Esophagus muscularis mucosa (tissue), 4 donors: ENCODE results near the gene PSD4. TPM values are rescaled to one million over a fixed set of nuclear protein-coding genes. Genes with fewer than 3 reads are reported as not detected.

Source experiments
- DNase-seq: peaks from one replicate; pipeline ENCODE4 v3.0.0-alpha.2; 2017; ENCODE audit errors: extremely low spot score
- H3K27ac ChIP-seq, 4 donors: fragments of 200-600 bp; sonication (generic); replicated peaks in 1 of 4; 1 replicate in 3 of 4; 2 replicates in 1 of 4; pipeline ENCODE4 v1.5.1; 2016 to 2019; ENCODE audit warnings: mild to moderate bottlenecking in 1 of 4
- H3K27me3 ChIP-seq, 4 donors: fragments of 200-600 bp; sonication (generic); one replicate each; pipeline versions ENCODE4 v1.5.1 to v1.6.0; 2016 to 2019
- H3K36me3 ChIP-seq, 4 donors: fragments of 200-600 bp; sonication (generic); one replicate each; pipeline ENCODE4 v1.5.1; 2016 to 2019
- H3K4me1 ChIP-seq, 4 donors: fragments of 200-600 bp; sonication (generic); one replicate each; pipeline ENCODE4 v1.5.1; 2016 to 2019
- H3K4me3 ChIP-seq, 4 donors: fragments of 200-600 bp; sonication (generic); 1 replicate in 2 of 4; 2 replicates in 2 of 4; pipeline ENCODE4 v1.5.1; 2016 to 2019; ENCODE audit warnings: mild to moderate bottlenecking in 4 of 4, moderate library complexity in 1 of 4
- H3K9me3 ChIP-seq, 4 donors: fragments of 200-600 bp; sonication (generic); 1 replicate in 3 of 4; 2 replicates in 1 of 4; pipeline ENCODE4 v1.5.1; 2016 to 2019
- EP300 ChIP-seq: sonication (generic); formaldehyde crosslinking; IDR thresholded peaks from one replicate; pipeline ENCODE4 v1.6.1; 2017; ENCODE audit warnings: antibody characterized with exemption
- POLR2A ChIP-seq: fragments of 450-650 bp; IDR thresholded peaks from one replicate; pipeline ENCODE4 v1.6.1; 2017; ENCODE audit warnings: antibody characterized with exemption, moderate library complexity, mild to moderate bottlenecking, low read depth
- POLR2AphosphoS5 ChIP-seq, 2 donors: sonication (generic); formaldehyde crosslinking; IDR thresholded peaks; one replicate each; pipeline ENCODE4 v1.6.1; 2017; ENCODE audit warnings: antibody characterized with exemption in 2 of 2
- WGBS: methylation state at CpG from one replicate; pipeline ENCODE4 v1.1.5; 2018; 5-methylcytosine and 5-hydroxymethylcytosine counted together
- intact Hi-C: fragments of 100-400 bp; cut with DNase I; formaldehyde crosslinking; loops from one replicate; pipeline ENCODE4 v1.15.1; 2023
- total RNA-seq, 4 donors: library from RNA; depleted of rRNA; stranded (reverse); fragments of >200 nt; gene quantifications; one replicate each; pipeline versions ENCODE4 v1.1.0 to v1.2.1, GENCODE V29; 2016
- TF ChIP-seq, protein P1 (sequence below), 3 experiments: fragments of 200-600 bp in 2 of 3; fragments of 450-650 bp in 1 of 3; sonication (generic) in 2 of 3; IDR thresholded peaks; one replicate each; pipeline ENCODE4 v1.5.1; 2017 to 2019; ENCODE audit warnings: antibody characterized with exemption in 3 of 3, mild to moderate bottlenecking in 2 of 3, moderate library complexity in 1 of 3

PSD4 gene
- total RNA-seq, 4 donors from 2014 or later, result 3.1 to 4.6 (median 3.6) TPM

DNA sequence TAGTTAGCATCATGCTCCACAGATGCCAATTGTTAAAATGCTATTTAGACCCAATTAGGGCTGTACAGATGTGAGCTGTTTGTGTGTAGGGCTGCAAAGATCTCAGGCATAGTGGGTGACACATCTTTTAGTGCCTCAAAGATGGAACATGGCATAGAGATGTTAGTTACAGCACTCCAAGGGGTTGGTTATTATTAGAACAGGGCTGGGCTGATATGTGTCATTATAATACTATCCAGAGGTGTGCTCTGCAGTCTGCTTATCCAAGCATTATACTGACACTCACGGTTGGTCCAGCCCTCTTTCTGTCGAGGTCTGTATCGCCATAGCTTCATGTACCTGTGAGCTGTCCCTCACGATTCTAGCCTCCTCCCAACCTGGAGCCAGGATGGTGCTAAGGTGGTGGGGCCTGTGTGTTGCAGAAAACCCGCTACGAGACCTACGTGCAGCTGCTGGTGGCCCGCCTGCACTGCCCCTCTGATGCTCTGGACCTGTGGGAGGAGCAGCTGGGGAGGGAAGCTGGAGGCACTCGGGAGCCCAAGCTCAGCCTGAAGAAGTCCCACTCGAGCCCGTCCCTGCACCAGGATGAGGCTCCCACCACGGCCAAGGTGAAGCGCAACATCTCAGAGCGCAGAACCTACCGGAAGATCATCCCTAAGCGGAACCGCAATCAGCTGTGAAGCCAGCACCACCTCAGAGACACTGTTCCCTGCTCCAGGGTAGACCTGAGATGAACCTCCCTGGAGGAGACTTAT is 27.1 kb downstream of the PSD4 start:
- no peak for DNase-seq
- 90% methylated on average over 15 of the region's 17 CpGs for WGBS
- intact Hi-C loops, result loop anchor here (2.0 to 5.0 kb wide), 2 partner anchors 46 to 172 kb away; no protein-coding TSS in a partner anchor
- Histone ChIP-seq H3K27ac (no peak overlapping the region), H3K4me1 (peaks cover 7 to 25% (median 21%) of the 10 kb centered on the region in 4 donors), H3K27me3 (no peaks in the 10 kb centered on the region), H3K4me3 (no peak overlapping the region), H3K9me3 (no peaks in the 10 kb centered on the region), H3K36me3 (no peaks in the 10 kb centered on the region)
- no peak for TF ChIP-seq POLR2A
- no peak for TF ChIP-seq POLR2AphosphoS5 (IDR thresholded peaks at IDR 0.05)
- TF ChIP-seq, protein P1, sequence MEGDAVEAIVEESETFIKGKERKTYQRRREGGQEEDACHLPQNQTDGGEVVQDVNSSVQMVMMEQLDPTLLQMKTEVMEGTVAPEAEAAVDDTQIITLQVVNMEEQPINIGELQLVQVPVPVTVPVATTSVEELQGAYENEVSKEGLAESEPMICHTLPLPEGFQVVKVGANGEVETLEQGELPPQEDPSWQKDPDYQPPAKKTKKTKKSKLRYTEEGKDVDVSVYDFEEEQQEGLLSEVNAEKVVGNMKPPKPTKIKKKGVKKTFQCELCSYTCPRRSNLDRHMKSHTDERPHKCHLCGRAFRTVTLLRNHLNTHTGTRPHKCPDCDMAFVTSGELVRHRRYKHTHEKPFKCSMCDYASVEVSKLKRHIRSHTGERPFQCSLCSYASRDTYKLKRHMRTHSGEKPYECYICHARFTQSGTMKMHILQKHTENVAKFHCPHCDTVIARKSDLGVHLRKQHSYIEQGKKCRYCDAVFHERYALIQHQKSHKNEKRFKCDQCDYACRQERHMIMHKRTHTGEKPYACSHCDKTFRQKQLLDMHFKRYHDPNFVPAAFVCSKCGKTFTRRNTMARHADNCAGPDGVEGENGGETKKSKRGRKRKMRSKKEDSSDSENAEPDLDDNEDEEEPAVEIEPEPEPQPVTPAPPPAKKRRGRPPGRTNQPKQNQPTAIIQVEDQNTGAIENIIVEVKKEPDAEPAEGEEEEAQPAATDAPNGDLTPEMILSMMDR (IDR thresholded peaks at IDR 0.05), result no peak
- no peak for TF ChIP-seq EP300

DNA sequence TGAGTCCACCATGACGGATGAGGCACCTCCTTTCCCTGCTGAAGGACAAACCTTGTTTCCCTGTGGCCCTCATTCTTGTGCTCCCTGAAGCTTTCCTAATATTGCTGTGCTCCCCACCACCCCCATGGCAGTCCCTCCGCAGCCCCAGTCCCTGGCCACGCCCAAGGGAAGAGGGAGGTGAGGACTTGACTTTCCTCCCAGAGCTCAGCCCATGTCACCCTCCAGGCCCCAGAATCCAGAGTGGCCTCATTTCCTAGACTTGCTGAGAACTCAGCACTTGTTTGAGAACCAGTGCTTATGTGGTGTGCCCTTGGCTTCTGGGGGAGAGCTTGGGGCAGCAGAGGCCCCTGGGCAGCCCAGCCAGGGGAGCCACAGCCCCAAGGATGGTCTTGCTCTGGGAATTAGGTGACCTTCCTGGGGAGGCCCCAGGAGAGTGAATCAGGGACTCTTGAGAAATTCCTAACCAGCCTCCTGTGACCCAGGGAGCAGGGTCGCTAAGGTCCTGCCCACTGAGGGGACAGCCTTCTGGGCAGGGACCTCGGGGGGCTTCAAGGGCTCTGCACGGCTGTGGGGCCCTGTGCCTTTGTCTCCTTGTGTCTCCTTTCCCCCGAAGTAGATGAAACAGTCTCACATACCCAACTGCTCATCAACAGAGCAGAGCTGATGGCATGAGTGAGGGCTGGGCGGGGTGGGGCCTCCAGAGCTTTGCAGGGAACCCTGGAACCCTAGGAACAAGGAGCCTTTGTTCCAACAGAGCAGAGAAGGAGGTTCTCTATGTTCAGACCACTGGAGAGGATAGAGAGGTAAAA is 27.9 kb downstream of the PSD4 start:
- peak overlapping the region in 2 of 4 donors; percentile 30 to 35 for H3K27ac ChIP-seq
- DNase-seq, result no peak

DNA sequence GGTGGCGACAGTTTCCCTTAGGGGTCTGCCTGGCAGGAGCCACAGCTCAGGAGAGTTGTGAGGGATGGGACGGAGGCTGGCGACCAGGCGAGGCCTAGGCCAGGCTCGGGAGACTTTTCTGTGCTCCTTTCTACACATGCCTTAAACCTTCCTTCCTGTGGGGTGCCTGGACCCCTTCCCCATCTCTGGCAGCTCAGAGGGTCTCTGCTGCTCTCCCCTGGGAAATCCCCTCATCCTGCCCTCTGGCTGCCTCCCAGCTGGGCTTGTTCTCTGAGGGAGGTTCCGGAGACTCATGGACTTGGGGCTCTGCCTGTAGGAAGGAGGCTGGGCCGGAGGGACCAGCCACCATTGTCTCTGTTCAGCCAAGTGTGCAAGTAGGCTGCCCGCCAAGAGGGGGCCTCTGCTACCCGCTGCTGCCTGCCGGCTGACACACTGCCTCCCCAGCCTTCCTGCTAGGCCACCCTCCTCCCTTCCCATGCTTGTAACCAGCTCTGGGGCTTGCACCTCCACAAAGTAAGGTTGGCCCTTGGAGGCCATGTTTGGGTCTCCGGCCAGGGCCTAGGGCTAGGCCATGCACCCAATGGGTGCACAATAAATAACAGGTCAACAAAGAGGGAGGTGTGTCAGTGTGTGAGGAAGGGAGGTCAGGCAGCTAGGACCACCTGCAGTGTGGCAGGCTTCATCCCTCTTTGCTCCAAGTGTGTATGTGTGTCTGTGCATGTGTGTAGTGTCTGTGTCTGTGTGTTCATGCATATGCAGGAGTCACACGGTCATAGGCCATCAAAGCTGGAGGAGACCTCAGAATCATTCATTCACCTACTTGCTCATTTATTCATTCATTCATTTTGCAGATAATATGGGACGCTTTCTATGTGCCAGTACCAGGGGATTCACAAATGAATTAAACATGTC is 28.8 kb downstream of the PSD4 start:
- no peak for TF ChIP-seq POLR2AphosphoS5 (IDR thresholded peaks at IDR 0.05)
- TF ChIP-seq, protein P1 (IDR thresholded peaks at IDR 0.05), result no peak
- no peak for TF ChIP-seq POLR2A
- TF ChIP-seq EP300, result no peak
- Histone ChIP-seq H3K4me1 (peaks cover 7 to 25% (median 21%) of the 10 kb centered on the region in 4 donors), H3K4me3 (no peak overlapping the region), H3K27me3 (no peaks in the 10 kb centered on the region), H3K36me3 (no peaks in the 10 kb centered on the region), H3K27ac (no peak overlapping the region), H3K9me3 (no peaks in the 10 kb centered on the region)
- WGBS, result 92% methylated on average over 7 of the region's 13 CpGs
- intact Hi-C loops, result loop anchor here (5.0 kb wide), 1 partner anchor 45 kb away; no protein-coding TSS in a partner anchor
- no peak for DNase-seq

More for the DNA sequence above, 27.9 kb downstream of the PSD4 start:
- intact Hi-C loops, result loop anchor here (2.0 to 5.0 kb wide), 2 partner anchors 46 to 171 kb away; no protein-coding TSS in a partner anchor
- Histone ChIP-seq H3K4me1 (peaks cover 7 to 25% (median 21%) of the 10 kb centered on the region in 4 donors), H3K9me3 (no peaks in the 10 kb centered on the region), H3K27me3 (no peaks in the 10 kb centered on the region), H3K36me3 (no peaks in the 10 kb centered on the region), H3K4me3 (no peak overlapping the region)
- TF ChIP-seq POLR2A (no peak), EP300 (no peak), POLR2AphosphoS5 (IDR thresholded peaks at IDR 0.05) (no peak)
- TF ChIP-seq, protein P1 (IDR thresholded peaks at IDR 0.05), result no peak
- WGBS, result 91% methylated on average over 7 of the region's 8 CpGs

DNA sequence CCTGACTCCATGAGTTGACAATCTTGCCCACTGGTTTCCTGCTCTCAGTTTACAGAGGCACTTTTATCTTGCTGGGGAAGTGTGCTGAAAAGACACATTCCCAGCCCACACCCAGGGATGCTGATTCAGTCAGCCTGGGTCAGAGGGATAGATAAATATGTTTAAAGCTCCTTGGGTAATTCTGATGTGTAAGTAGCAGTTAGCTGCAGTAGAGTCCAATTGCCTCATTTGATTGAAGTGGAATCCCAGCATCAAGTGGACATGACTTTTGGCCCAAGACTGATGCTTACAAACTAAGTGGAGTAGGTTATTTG is 29.4 kb downstream of the PSD4 start:
- TF ChIP-seq, protein P1 (IDR thresholded peaks at IDR 0.05), result no peak
- TF ChIP-seq POLR2A (no peak), POLR2AphosphoS5 (IDR thresholded peaks at IDR 0.05) (no peak), EP300 (no peak)
- Histone ChIP-seq H3K9me3 (no peaks in the 10 kb centered on the region), H3K36me3 (no peaks in the 10 kb centered on the region), H3K27ac (no peak overlapping the region), H3K4me3 (no peak overlapping the region), H3K27me3 (no peaks in the 10 kb centered on the region), H3K4me1 (peaks cover 7 to 25% (median 21%) of the 10 kb centered on the region in 4 donors)
- no peak for DNase-seq
- intact Hi-C loops, result loop anchor here (5.0 kb wide), 1 partner anchor 44 kb away; no protein-coding TSS in a partner anchor
